Tibial nerve (tissue), 4 donors: Measurements from ENCODE around the gene GIPC3.

Experiments used
- CTCF ChIP-seq, 5 experiments: fragments of 200-600 bp in 3 of 5; fragments of 450-650 bp in 2 of 5; sonication (generic) in 3 of 5; IDR thresholded peaks; one replicate each; pipeline ENCODE4 v1.5.1; 2016 to 2019; ENCODE audit warnings: antibody characterized with exemption in 5 of 5, mild to moderate bottlenecking in 3 of 5, moderate library complexity in 2 of 5
- EP300 ChIP-seq, 2 donors: sonication (generic); formaldehyde crosslinking; IDR thresholded peaks; one replicate each; pipeline ENCODE4 v1.6.1; 2017; ENCODE audit warnings: antibody characterized with exemption in 2 of 2, mild to moderate bottlenecking in 1 of 2
- POLR2A ChIP-seq, 2 donors: fragments of 450-650 bp; IDR thresholded peaks; one replicate each; pipeline ENCODE4 v1.6.1; 2017; ENCODE audit warnings: antibody characterized with exemption in 2 of 2, mild to moderate bottlenecking in 2 of 2, moderate library complexity in 2 of 2

DNA sequence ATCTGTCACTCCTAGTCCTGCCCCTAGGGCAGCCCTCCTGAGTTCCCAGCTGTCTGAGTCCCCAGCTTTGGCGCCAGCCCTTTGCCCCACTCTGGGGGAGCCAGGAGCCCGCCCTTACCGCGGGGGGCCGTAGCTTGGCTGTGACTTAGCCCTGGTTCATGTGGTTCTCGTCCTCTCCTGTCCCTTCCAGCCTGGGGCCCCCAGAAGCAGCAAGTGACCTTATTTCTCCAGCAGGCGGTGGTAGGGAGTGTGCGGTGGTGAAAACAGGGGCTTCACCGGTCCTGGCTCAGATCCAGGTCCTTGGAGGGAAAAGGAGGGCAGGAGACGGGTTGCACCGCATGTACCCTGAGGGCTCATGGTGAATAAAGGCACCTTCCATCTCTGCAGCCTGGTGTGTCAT is 7.9 kb downstream of the GIPC3 start:
- no peak for TF ChIP-seq POLR2A (IDR thresholded peaks at IDR 0.05)
- TF ChIP-seq CTCF (IDR thresholded peaks at IDR 0.05), result no peak
- no peak for TF ChIP-seq EP300 (IDR thresholded peaks at IDR 0.05)
